K562 (cell line): ENCODE results near the gene MAP7D1. TPM values are rescaled to one million over a fixed set of nuclear protein-coding genes. Genes with fewer than 3 reads are reported as not detected.

ENCODE experiments used
- ARNT ChIP-seq, 2 experiments: fragments of 450-650 bp; IDR thresholded peaks; 2 replicates each; pipeline ENCODE4 v1.6.1; 2016; ENCODE audit warnings: mild to moderate bottlenecking in 1 of 2
- ATF6 ChIP-seq: sonication (generic); formaldehyde crosslinking; IDR thresholded peaks from 2 replicates; pipeline ENCODE4 v1.4.0; 2020; ENCODE audit warnings: mild to moderate bottlenecking, missing genetic modification reagents
- CSDE1 ChIP-seq, 2 experiments: fragments of 450-650 bp; IDR thresholded peaks; 2 replicates each; pipeline ENCODE4 v1.6.1; 2016; ENCODE audit warnings: mild to moderate bottlenecking in 1 of 2
- DPF2 ChIP-seq: fragments of 450-650 bp; IDR thresholded peaks from 2 replicates; pipeline ENCODE4 v1.6.1; 2016
- EP400 ChIP-seq: fragments of 450-650 bp; IDR thresholded peaks from 2 replicates; pipeline ENCODE4 v1.6.1; 2017; ENCODE audit warnings: antibody characterized with exemption, mild to moderate bottlenecking, moderate library complexity
- ESRRA ChIP-seq: fragments of 450-650 bp; IDR thresholded peaks from 2 replicates; pipeline ENCODE4 v1.6.1; 2014; ENCODE audit warnings: low read depth, mild to moderate bottlenecking, moderate library complexity, borderline replicate concordance
- MCM7 ChIP-seq, 2 experiments: fragments of 450-650 bp; IDR thresholded peaks; 2 replicates each; pipeline ENCODE4 v1.6.1; 2016 to 2018
- NBN ChIP-seq: fragments of 450-650 bp; IDR thresholded peaks from 2 replicates; pipeline ENCODE4 v1.6.1; 2016; ENCODE audit warnings: low read depth, mild to moderate bottlenecking
- POLR2G ChIP-seq: fragments of 200-400 bp; formaldehyde crosslinking; IDR thresholded peaks from 2 replicates; pipeline ENCODE4 v1.6.1; 2017; ENCODE audit warnings: low read depth, mild to moderate bottlenecking, antibody characterized with exemption, low read length, moderate library complexity
- SRF ChIP-seq, 2 experiments: fragments of 250-450, 450-650 bp in 1 of 2; sonication (Bioruptor Pico) in 1 of 2; sonication (generic) in 1 of 2; formaldehyde crosslinking; IDR thresholded peaks; 2 replicates each; pipeline versions ENCODE4 v1.5.0 to v1.5.1; 2020 to 2022; ENCODE audit warnings: mild to moderate bottlenecking in 1 of 2, missing genetic modification reagents in 1 of 2
- ZNF431 ChIP-seq: sonication (generic); formaldehyde crosslinking; IDR thresholded peaks from 2 replicates; pipeline ENCODE4 v1.8.0; 2022; ENCODE audit warnings: mild to moderate bottlenecking, missing genetic modification reagents
- ZNF518B ChIP-seq: fragments of 250-450 bp; sonication (Bioruptor Pico); IDR thresholded peaks from 2 replicates; pipeline ENCODE4 v1.5.0; 2021; ENCODE audit warnings: mild to moderate bottlenecking, moderate library complexity
- polyA plus RNA-seq, 8 experiments: library from polyadenylated mRNA; depleted of rRNA in 4 of 8; stranded (reverse) in 5 of 8; unstranded in 3 of 8; fragments of >200 nt; fragmentation: Nextera tagmentation in 2 of 8; fragmentation: Illumina TruSeq in 1 of 8; extraction: Ambion mirVana in 2 of 8; extraction: Trizol in 1 of 8; gene quantifications; 2 replicates each; pipeline versions ENCODE4 v1.2.1 to v1.2.3, GENCODE V29; 2011 to 2014; ENCODE audit warnings: inconsistent platforms in 1 of 8, missing spikeins in 1 of 8
- total RNA-seq, 7 experiments: library from RNA; depleted of rRNA in 6 of 7; stranded (reverse); fragments of >200 nt in 6 of 7; fragmentation: Illumina TruSeq in 2 of 7; extraction: Trizol in 2 of 7; gene quantifications; 2 replicates each; pipeline versions ENCODE4 v1.2.1 to v1.2.3, GENCODE V29; 2011 to 2021; ENCODE audit warnings: low replicate concordance in 1 of 7
- TF ChIP-seq, protein P1 (sequence below): fragments of 250-450 bp; sonication (Bioruptor Pico); IDR thresholded peaks from 2 replicates; pipeline ENCODE4 v1.4.0; 2020
- TF ChIP-seq, protein P2 (sequence below), 2 experiments: IDR thresholded peaks; 2 replicates each; pipeline ENCODE4 v1.6.1; 2012; ENCODE audit warnings: improper control_type of control experiment in 2 of 2, low read depth in 2 of 2, low read length in 2 of 2, borderline replicate concordance in 1 of 2
- TF ChIP-seq, protein P3 (sequence below): fragments of 450-650 bp; IDR thresholded peaks from 2 replicates; pipeline ENCODE4 v1.6.1; 2016; ENCODE audit warnings: mild to moderate bottlenecking

MAP7D1 gene
- total and polyA plus RNA-seq, 9 of the 15 experiments (the other 6 are each of a cell fraction or from before 2014, with no cell fraction given), result 3.6 to 108 (median 34.5) TPM

DNA sequence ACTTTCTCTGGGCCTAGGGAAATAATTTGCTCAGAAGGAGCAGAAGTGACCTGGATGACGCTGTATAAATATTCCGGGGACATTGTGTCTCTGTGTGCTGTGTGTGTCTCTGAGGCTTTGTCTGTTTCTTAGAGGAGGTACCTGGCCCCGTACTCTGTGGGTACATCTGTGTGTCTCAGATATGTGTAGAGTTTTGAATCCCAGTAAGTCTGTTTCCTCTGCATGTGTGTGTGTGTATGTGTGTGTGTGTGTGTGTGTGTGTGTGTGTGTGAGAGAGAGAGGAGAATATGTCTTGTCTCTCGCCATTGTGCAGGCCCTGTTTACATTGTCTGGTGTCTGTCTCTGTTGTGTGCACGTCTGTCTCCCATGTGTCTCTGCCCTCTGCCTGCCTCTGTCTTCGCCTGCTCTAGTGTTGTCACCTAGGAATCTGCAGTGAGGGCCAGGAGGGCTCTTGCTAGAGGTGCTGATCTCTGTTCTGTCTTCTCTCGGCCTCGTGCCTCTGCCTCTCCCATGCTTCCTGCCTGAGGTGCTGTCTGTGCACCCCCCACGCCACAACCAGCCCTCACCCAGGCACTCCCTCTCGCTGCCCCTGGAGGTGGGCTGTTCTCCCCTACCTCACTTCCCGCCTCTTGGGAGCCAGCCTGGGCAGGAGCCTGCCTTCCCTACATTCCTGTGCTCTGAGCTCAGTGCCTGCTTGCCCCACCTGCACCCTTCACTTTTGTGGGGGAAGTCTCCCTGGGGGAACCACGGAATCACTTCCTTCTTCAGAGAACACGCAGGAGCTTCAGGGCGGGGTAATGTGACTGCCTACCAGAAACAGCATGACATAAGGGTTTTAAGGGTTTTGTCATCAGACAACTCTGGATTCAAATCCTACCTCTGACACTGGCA is 5.9 kb downstream of the MAP7D1 start (continued):
- TF ChIP-seq ZNF518B (CRISPR knock-in tag) (no peak), ATF6 (CRISPR knock-in tag) (no peak), CSDE1 (IDR thresholded peaks at IDR 0.05) (no peak), ESRRA (no peak), POLR2G (0 out of 2 replicates have a peak, but pooled peaks have one; percentile 23), ARNT (IDR thresholded peaks at IDR 0.05) (peak in 1 of 2 experiments; percentile 69; a peak in 1 of 4 replicates), MCM7 (IDR thresholded peaks at IDR 0.05) (no peak), SRF (CRISPR knock-in tag; IDR thresholded peaks at IDR 0.05) (peak in 1 of 2 experiments; percentile 25; a peak in 1 of 4 replicates), EP400 (peak; percentile 30; the same call in 1 of the 2 replicates), DPF2 (peak; percentile 32; the same call in 1 of the 2 replicates), ZNF431 (CRISPR knock-in tag) (0 out of 2 replicates have a peak, but pooled peaks have one; percentile 21), NBN (no peak)
- TF ChIP-seq, protein P1, sequence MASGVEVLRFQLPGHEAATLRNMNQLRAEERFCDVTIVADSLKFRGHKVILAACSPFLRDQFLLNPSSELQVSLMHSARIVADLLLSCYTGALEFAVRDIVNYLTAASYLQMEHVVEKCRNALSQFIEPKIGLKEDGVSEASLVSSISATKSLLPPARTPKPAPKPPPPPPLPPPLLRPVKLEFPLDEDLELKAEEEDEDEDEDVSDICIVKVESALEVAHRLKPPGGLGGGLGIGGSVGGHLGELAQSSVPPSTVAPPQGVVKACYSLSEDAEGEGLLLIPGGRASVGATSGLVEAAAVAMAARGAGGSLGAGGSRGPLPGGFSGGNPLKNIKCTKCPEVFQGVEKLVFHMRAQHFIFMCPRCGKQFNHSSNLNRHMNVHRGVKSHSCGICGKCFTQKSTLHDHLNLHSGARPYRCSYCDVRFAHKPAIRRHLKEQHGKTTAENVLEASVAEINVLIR, result no peak
- TF ChIP-seq, protein P2, sequence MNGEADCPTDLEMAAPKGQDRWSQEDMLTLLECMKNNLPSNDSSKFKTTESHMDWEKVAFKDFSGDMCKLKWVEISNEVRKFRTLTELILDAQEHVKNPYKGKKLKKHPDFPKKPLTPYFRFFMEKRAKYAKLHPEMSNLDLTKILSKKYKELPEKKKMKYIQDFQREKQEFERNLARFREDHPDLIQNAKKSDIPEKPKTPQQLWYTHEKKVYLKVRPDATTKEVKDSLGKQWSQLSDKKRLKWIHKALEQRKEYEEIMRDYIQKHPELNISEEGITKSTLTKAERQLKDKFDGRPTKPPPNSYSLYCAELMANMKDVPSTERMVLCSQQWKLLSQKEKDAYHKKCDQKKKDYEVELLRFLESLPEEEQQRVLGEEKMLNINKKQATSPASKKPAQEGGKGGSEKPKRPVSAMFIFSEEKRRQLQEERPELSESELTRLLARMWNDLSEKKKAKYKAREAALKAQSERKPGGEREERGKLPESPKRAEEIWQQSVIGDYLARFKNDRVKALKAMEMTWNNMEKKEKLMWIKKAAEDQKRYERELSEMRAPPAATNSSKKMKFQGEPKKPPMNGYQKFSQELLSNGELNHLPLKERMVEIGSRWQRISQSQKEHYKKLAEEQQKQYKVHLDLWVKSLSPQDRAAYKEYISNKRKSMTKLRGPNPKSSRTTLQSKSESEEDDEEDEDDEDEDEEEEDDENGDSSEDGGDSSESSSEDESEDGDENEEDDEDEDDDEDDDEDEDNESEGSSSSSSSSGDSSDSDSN (IDR thresholded peaks at IDR 0.05; ENCODE audit: borderline replicate concordance in 1 of 2, low read depth in 2 of 2, low read length in 2 of 2), result no peak
- TF ChIP-seq, protein P3, sequence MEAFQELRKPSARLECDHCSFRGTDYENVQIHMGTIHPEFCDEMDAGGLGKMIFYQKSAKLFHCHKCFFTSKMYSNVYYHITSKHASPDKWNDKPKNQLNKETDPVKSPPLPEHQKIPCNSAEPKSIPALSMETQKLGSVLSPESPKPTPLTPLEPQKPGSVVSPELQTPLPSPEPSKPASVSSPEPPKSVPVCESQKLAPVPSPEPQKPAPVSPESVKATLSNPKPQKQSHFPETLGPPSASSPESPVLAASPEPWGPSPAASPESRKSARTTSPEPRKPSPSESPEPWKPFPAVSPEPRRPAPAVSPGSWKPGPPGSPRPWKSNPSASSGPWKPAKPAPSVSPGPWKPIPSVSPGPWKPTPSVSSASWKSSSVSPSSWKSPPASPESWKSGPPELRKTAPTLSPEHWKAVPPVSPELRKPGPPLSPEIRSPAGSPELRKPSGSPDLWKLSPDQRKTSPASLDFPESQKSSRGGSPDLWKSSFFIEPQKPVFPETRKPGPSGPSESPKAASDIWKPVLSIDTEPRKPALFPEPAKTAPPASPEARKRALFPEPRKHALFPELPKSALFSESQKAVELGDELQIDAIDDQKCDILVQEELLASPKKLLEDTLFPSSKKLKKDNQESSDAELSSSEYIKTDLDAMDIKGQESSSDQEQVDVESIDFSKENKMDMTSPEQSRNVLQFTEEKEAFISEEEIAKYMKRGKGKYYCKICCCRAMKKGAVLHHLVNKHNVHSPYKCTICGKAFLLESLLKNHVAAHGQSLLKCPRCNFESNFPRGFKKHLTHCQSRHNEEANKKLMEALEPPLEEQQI, result no peak
